T1000 (cell line): ENCODE data around the gene SNAP23.
"Not testable (repeated sequence)": the region's sequence is repeated elsewhere in the genome, so short reads cannot be mapped to it uniquely, and the experiment has no call there.

Experiments used
- DNase-seq: peaks from one replicate; lab custom pipeline; 2025; ENCODE audit warnings: mixed read lengths; lab: John Stamatoyannopoulos, UW

SNAP23 gene

DNA sequence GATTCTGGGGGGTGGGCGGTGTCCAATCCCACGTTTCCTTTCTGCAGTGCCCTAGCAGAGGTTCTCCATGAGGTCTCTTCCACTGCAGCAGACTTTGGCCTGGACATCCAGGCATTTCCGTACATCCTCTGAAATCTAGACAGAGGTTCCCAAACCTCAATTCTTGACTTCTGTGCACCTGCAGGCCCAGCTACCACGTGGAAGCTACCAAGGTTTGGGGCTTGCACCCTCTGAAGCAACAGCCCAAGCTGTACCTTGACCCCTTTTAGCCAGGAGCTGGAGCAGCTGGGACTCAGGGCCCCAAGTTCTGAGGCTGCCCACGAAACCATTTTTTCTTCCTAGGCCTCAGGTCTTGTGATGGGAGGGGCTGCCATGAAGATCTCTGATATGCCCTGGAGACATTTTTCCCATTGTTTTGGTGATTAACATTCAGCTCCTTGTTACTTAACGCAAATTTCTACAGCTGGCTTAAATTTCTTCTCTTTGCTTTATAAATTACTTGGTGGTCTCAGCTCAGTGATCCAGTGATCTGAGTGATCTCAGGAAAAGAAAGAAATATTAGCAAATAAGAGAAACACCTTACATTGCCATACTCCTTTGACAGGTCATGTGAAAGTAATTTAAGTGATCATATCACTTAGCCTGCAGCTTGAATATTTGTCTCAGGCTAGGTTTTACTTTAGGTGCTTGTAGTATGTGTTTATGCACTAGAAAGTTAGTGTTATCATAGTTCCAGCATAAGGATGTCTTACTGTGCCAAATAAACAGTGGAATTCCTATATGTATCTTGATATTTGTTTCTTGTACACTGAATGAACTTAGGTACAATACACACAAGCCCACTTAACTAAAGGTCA, 3.0 kb downstream of the SNAP23 start:
- no peak for DNase-seq

DNA sequence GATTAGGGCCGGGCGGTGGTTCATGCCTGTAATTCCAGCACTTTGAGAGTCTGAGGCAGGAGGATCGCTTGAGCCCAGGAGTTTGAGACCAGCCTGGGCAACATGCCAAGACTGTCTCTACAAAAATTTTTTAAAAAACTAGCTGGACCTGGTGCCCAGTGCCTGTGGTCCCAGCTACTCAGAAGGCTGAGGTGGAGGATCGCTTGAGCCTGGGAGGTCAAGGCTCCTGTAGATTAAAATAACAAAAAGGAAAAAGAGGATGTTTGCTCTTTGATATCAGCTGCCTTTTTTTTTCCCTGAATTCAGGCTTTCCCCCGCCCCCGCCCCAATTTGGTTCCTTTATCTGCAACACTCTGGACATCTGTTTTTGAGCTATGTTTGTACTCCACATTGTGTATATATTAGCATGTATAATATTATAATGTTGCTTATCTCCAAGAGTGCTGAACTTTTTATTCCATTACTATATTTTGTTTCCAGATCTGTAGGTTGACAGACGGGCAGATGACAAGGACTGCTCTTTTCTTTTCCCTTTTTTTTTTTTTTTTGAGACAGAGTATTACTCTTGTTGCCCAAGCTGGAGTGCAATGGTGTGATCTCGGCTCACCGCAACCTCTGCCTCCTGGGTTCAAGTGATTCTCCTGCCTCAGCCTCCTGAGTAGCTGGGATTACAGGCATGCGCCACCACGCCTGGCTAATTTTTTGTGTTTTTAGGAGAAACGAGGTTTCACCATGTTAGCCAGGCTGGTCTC, 4.6 kb downstream of the SNAP23 start:
- no peak for DNase-seq

DNA sequence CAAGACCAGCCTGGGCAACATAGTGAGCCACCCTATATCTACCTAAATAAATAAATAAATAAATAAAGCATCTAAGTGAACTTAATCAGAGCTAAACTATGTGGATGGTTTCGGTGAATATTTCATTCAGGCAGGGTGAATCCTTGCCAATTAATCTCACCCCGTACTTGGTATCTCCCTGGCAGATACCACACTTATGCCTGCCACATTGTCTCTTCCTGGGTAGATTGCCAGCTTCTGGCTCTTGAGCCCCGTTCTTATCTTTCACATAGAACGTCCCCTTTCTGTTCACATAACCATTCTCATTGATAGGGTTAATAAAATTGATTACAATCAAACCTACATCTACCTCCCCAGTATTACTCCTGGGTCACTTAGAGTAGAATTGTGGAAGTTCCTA, 7.0 kb downstream of the SNAP23 start:
- DNase-seq: no peak

DNA sequence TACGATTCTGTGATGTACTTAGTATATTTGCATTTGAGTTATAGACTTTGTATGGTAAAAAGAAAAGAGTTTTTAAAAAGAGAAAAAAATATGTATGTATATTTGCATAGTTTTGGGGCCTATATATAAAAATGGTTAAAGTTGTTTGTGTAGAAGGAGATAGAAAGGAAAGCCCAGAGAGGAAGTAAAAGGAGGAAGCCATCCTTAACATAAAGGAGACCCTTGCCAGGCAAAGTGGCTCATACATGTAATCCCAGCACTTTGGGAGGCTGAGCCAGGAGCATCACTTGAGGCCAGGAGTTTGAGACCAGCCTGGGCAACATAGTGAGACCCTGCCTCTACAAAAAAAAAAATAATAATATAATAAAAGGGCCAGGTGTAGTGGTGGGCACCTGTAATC, 8.4 kb downstream of the SNAP23 start:
- DNase-seq: no peak

DNA sequence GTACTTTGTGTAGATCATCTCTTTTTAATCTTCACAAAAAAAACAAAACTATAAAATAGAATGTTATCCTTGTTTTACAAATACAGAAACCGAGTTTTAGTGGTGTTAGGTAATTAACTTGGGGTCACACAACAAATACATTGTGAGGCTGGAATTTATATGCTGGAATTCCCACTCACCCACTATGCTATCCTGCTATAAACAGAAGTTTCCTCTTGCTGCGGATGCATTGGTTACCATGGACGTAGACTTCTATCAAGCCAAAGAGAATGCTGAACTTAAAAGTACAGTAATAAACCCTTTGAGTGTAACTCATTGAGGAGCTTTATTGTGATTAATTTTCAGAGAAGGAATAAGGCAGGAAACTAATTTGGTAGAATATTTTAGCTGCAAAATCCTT, 9.2 kb downstream of the SNAP23 start:
- no peak for DNase-seq

DNA sequence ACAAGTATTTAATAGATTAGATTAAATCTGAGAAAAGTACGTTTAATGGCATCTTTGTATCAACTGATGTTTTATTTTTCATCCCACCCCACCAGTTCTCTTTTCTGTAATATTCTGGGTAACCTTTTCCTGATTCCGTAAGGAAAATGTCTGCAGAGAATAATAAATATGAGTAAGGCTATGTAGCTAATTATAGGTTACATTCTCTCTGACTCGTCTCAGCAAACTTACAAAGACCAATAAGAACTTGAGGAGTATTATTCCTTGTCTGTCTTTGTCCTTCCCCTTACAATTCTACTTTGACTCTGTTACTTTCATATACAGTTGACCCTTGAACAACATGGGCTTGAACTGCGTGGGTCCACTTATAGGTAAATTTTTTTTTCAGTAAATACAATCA, 12.1 kb downstream of the SNAP23 start:
- no peak for DNase-seq

DNA sequence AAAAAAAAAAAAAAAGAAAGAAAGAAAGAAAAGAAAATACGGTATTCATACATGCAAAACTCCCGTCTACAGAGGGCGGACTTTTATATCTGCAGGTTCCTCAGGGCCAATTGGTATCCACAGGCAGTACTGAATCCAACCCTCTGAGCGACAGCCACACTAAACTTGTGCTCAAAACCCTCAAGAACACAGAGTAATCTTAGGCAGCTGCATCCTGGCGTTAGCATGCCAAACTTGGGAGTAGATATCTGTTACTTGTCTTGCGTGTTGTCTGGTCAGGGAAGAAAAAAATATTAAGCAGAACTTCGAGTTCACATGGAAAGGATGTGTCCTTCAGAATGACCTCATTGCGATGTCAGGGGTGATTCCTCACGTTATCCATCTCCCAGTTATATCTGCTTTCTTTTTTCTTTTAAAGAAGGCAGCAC, 12.8 kb downstream of the SNAP23 start:
- no peak for DNase-seq

DNA sequence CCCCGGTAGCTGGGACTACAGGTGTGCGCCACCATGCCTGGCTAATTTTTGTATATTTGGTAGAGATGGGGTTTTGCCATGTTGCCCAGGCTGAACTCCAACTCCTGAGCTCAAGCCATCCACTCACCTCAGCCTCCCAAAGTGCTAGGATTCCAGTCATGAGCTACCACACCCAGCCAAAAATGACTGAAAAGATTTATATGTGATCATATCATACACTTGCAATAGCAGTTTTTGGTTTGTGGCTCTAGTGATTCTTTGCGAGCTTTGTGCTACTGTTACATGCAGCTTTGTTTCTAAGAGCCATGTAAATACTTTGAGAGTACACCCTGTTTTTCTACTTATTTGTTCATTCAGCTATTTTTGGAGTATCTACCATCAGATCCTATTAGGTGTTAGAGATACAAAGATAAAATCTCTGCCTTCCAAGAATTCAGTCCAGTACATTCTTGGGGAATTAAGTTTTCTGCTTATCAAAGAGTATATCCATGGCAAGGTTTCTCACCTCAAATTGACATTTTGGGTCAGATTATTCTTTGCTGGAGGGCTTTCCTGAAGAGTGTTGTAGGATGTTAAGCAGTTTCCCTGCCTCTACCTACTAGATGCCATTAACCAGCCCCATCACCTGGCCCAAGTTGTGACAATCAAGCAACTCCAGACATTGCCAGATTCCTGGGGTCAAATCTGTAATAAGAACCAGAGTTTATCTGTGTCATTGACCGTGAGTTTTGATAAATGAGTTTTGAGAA, 15.0 kb downstream of the SNAP23 start:
- DNase-seq: no peak

DNA sequence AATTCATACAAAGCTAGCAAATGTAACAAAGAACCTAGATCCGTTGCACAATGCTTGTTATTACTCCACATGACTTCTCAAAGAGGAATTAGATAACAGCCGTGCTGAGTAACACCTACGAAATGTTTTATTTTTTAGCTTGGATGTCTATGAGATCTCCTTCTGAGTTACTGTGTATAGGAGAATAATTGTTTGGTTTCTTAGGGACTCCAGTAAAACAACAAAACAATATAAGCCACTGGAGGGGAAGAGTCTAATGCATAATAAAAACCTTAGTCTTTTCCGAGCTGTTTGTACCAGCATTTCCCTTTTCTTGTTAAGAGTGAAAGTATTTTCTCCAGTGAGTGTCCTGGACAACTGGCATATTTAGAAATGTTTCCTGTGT, 15.6 kb downstream of the SNAP23 start:
- no peak for DNase-seq

DNA sequence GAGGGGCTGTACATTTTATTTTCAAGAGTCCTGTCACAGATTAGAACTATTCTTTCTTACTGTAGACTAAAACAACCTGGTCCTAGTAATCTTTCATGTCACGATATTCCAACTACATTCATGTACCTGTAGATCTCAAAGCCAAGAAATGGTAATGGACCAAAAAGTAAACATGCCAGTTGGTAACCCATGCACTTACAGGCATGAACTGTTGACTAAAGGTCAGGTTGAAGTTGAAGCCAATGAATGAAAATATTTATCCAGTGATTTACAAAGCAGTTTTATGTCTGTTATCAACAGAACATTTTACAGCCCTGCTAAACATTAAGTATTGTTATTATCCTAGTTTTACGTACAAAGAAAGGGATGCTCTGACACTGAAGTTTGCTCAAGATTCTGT, 27.9 kb downstream of the SNAP23 start:
- no peak for DNase-seq

DNA sequence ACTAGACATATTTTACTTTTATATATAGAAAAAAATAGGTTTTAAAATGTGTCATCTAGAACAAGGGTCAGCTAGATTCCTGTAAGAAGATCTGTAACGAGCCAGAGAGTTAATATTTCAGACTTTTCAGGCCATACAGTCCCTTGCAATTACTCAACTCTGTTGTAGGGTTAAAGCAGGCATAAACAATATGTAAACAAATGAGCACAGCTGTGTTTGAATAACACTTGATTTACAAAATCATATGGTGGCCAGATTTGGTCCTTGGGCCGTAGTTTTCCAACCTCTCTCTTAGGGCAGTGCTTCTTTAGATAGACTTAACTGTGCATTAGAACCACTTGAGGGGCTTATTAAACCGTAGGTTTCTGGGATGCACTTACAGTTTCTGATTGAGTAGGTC, 33.5 kb downstream of the SNAP23 start:
- no peak for DNase-seq

DNA sequence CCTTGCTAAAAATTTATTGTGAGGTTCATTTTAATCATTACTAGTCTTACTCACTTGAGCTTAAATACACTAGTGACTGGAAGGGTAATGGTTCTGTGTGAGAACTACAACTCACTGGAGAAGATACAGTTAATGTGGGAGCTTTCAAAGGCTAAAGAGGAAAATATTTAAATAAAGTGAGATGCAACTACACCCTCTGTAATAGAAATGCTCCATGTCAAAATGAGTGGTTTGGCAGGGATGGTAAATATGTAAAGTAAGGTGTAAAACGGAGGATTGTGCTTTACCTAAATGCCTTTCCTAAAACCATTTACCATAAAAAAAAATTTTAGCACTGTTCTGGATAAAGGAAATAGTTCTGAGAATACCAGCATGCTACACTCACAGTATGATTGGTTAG, 37.8 kb downstream of the SNAP23 start:
- DNase-seq: no peak

DNA sequence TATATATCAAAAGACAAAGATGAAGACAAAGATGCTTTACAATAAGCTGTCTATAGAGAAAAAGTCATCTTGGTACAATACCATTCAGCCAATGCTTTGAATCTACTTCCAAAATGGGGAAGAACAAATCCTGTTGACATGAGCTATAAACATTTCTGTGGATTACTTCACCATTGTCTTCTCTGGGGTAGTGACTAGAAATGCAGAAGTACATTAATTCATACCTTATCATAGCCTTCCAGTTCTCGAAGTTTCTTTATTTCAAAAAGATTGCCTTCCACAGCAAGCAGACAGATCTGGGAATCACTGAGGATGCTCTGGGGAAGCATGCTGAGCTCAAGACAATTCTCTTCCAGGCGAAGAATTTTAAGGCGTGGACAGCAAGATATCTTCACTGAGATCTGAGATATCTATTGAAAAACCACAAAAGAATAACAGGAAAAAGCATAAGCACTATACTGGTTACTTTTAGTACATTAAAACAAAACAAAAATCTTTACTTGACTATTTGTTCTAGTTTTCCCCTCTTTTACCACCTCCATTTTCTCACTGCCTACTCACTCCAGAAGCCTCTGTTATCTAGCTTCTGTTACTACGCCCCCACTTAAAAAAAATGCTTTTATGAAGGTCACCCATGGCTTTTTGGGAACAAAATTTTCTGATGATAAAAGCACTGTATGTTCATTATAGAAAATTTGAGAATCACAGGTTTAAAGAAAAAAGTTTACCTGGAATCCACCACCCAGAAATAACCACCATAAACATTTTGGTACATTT, 49.6 kb downstream of the SNAP23 start:
- no peak for DNase-seq

DNA sequence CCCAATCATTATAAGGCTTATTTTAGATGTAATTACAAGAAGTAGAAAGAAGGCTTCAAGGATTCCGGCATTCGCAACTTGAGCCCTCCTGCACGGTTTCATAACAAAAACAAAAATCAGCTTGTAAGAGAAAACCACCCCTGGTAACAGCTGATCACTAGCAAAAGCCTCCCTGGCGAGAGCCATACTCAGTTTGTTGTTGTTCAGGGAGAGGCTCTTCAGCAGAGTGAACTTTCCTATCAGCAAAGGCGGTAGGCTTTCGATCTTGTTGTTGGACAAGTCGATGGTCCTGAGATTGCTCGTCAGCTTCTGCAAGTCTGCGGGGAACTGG, 52.4 kb downstream of the SNAP23 start:
- DNase-seq: no peak

DNA sequence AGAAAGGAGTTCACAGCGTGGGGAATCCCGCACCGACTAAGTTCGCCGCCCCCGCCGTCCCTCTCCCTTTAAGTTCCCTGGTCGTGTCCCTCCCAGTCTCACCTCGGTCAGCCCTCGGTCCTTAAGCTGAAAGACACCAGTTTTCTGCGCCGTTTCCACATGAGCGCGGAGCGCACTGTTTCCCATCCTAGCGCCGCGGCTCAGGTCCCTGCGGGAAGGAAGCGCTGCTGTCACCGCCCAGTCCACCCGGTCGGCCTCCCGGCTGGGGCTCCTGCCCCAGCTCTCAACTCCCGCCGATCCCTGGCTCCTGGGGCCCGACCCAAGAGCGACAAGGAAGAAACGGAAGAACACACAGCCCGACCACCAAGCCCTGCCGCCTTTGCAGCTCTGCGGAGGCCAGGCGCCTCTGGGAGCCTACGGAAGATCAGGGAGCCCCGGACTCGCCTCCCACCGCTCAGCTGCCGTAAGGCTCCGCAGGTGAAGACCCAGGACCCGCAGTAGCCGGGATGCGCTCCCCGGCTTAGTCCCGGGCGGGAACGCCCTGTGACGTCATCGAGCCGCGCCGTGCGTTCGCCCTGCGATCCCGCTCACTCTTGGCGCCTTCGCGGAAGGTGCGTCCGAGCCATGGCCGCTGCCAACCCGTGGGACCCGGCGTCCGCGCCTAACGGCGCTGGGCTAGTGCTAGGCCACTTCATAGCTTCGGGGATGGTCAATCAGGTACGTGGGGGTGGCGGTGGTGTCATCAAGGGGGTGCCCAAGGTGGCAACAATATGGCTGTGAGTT, 53.0 kb downstream of the SNAP23 start, which contains the start of the genes HAUS2 and LRRC57:
Gene HAUS2 (plus strand): TSS at position 590 of the 783 bp plus-strand sequence. CDS start 35 bp downstream, at position 625.
Gene LRRC57 (minus strand): TSS at position 545 of the 783 bp plus-strand sequence. CDS start 359 bp downstream, at position 186.
- DNase-seq: peak; percentile 68

DNA sequence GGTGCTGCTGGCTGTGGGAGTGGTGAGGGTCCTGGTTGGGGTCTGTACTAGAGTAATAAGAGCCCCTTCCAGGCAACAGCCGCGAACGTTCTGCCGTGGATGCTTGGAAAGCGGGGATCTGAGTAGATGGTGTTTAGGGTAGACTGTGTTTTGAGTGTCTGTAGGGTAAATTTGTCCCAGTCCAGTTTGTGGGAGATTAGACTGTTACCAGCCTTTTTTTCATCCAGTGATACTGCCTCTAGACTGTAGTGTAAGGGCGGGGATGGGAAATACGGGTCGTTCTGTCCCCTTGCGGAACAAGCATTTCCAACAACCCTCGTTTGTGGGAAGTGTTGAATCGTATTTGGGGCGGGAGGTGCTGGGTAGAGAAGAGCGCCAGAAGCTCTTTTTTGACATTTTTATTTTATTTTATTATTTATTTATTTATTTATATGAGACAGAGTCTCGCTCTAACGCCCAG, 53.6 kb downstream of the SNAP23 start:
- no peak for DNase-seq

DNA sequence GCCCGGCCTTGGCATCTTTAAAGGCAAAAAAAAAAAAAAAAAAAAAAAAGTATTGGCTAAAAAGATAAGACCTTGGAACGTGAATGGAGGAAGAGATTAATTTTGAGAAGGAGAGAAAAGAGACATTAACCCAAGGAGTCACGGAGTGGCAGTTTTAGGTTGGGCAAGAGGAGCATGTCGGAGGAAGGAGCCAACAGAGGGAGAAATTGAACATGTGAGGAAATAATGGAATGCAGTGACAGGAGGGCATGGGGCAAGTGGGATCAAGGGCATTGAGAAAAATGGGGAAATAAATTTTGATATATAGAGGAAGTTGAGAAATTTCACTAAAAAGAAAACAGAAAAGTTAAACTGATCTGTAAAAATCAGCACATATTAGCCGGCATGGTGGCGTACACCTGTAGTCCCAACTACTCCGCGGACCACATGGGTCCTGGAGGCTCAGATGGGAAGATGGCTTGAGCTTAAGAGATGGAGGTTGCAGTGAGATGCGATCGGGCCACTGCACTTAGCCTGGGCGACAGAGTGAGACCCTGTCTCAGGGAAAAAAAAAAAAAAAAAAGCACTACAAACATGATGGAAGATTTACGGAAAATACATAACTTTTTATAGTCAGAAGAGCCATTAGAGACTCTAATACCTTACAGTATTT, 54.4 kb downstream of the SNAP23 start:
- DNase-seq: no peak

DNA sequence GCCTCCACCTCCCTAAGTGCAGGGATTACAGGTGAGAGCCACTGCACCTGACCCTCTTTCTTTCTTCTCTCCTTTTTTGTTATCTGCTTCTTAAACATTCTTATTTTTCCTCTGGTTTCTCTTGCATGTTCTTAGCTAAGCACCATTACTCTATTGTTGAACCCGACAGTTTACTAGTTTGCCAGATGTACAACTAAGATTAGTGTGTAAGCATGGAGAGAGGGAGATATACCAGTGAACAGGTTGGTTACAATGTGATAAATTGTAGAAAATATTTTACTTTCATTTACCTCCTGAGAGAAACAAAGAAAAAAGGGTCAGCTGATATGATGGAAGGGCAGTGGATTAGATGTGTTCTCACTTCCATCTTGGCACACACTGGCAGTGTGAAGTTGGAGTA, 58.1 kb downstream of the SNAP23 start:
- no peak for DNase-seq

DNA sequence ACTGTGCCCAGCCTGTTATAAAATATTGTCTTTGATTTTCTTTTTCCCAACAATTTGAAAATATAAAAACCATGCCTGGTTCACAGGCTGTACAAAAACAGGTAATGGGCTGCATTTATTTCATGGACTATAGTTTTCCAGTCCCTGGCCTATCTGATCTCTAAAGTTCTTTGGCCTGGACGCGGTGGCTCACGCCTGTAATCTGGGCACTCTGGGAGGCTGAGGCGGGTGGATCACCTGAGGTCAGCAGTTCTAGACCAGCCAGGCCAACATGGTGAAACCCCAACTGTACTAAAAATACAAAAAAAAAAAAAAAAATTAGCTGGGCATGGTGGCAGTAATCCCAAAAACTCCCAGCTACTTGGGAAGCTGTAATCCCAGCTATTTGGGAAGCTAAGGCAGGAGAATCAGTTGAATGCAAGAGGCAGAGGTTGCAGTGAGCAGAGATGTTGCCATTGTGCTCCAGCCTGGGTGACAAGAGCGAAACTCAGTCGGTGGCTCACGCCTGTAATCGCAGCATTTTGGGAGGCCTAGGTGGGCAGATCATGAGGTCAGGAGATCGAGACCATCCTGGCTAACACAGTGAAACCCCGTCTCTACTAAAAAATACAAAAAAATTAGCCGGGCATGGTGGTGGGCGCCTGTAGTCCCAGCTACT, 61.2 kb downstream of the SNAP23 start:
- DNase-seq: not testable (repeated sequence)

DNA sequence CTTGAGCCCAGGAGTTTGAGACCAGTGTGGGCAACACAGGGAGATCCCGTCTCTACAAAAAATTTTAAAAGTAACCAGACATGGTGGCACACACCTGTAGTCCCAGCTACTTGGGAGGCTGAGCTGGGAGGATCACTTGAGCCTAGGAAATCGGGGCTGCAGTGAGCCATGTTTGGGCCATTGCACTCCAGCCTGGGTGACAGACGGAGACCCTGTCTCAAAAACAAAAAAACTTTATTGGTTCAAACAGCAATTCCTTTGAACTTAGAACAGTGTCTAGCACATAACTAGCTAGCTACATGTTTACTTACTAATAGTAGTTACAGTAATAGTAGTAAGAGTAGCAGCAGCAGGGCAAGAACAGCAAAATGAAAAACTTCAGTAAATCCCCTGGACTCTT, 63.3 kb downstream of the SNAP23 start:
- DNase-seq: no peak
